Measurements from ENCODE around the gene EIF4H. TPM values are rescaled to one million over a fixed set of nuclear protein-coding genes. Genes with fewer than 3 reads are reported as not detected.

EIF4H gene
- total RNA-seq, 1 experiment from 2014 or later, result 384 TPM

GRCh38 chr7:74190259-74190658 lies 16.1 kb downstream of the EIF4H start (continued):
- no peak for TF ChIP-seq CTCF (IDR thresholded peaks at IDR 0.05 in 2 of 3, conservative IDR thresholded peaks at IDR 0.05 in 1 of 3; ENCODE audit: borderline replicate concordance in 1 of 3, insufficient read depth in 1 of 3, low read depth in 2 of 3, low read length in 2 of 3)
- TF ChIP-seq MAX (IDR thresholded peaks at IDR 0.05), result no peak

- peaks cover 63 to 71% of the 10 kb centered on the region in 2 experiments for H3K36me3 ChIP-seq (ENCODE audit: control insufficient read depth in 1 of 2, insufficient read depth in 2 of 2, low read length in 2 of 2)
- no peaks in the 10 kb centered on the region for H3K27me3 ChIP-seq (ENCODE audit: insufficient read depth, low read length)
- peaks cover 88% of the 10 kb centered on the region for H3K79me2 ChIP-seq (ENCODE audit: insufficient read depth, low read length)
- no peaks in the 10 kb centered on the region for H3K9me2 ChIP-seq (ENCODE audit: insufficient read depth)
- no peaks in the 10 kb centered on the region for H3K9me3 ChIP-seq (ENCODE audit: control insufficient read depth in 1 of 2, insufficient read depth in 1 of 2, low read depth in 1 of 2, low read length in 2 of 2)
- TF ChIP-seq ELF1 (IDR thresholded peaks at IDR 0.05; ENCODE audit: borderline replicate concordance, low read depth), result no peak
- TF ChIP-seq CEBPB (IDR thresholded peaks at IDR 0.05; ENCODE audit: low read depth), result no peak
- intact Hi-C loops (cut with micrococcal nuclease), result no loop called here
- peaks cover 17% of the 10 kb centered on the region; the same call in 1 of the 2 replicates for H4K20me1 ChIP-seq (ENCODE audit: insufficient read depth)
- H3K4me1 ChIP-seq (ENCODE audit: control insufficient read depth in 1 of 2, insufficient read depth in 2 of 2, low read length in 2 of 2), result peaks cover 0 to 16% of the 10 kb centered on the region in 2 experiments; a peak in 3 of 4 replicates
- RAD21 ChIA-PET (ENCODE audit: low non-redundant PET in 1 of 2, low total read pairs in 2 of 2, uncharacterized antibody in 2 of 2, unreplicated experiment in 2 of 2), result no interaction called here
- no peak overlapping the region for H2AFZ ChIP-seq (ENCODE audit: low read depth, low read length, poor library complexity, severe bottlenecking)
- CTCF ChIA-PET, result interaction anchor here (0.9 kb wide), 1 partner anchor 9 kb away, joined by 4 read pairs; no protein-coding TSS in a partner anchor
- POLR2A ChIA-PET, result no interaction called here
- no peak overlapping the region for H3K27ac ChIP-seq (ENCODE audit: low read depth, low read length)
- no peak overlapping the region for H3K9ac ChIP-seq (ENCODE audit: low read length)
- no peak for ATAC-seq
- no peak for DNase-seq (ENCODE audit: low read depth, low spot score)
- no peak overlapping the region for H3K4me2 ChIP-seq (ENCODE audit: low read length)
- H3K4me3 ChIP-seq (replicated peaks in 1 of 2; ENCODE audit: low read depth in 1 of 2, low read length in 2 of 2), result no peak overlapping the region
- TSS peak; percentile 6 for BruUV-seq (replicated peaks)
Measured at GRCh38 chr7:74191231-74191630, 17.1 kb downstream of the EIF4H start.

- intact Hi-C loops (cut with micrococcal nuclease), result no loop called here
- DNase-seq (ENCODE audit: low read depth, low spot score), result no peak
- Histone ChIP-seq H3K9me2 (ENCODE audit: insufficient read depth) (no peaks in the 10 kb centered on the region), H3K9me3 (ENCODE audit: control insufficient read depth in 1 of 2, insufficient read depth in 1 of 2, low read depth in 1 of 2, low read length in 2 of 2) (no peaks in the 10 kb centered on the region), H4K20me1 (ENCODE audit: insufficient read depth) (peaks cover 8% of the 10 kb centered on the region; the same call in 1 of the 2 replicates), H3K4me3 (replicated peaks in 1 of 2; ENCODE audit: low read depth in 1 of 2, low read length in 2 of 2) (no peak overlapping the region), H3K4me2 (ENCODE audit: low read length) (no peak overlapping the region), H3K27me3 (ENCODE audit: insufficient read depth, low read length) (no peaks in the 10 kb centered on the region), H2AFZ (ENCODE audit: low read depth, low read length, poor library complexity, severe bottlenecking) (no peak overlapping the region), H3K9ac (ENCODE audit: low read length) (no peak overlapping the region), H3K36me3 (ENCODE audit: control insufficient read depth in 1 of 2, insufficient read depth in 2 of 2, low read length in 2 of 2) (peaks cover 61 to 62% of the 10 kb centered on the region in 2 experiments), H3K79me2 (ENCODE audit: insufficient read depth, low read length) (peaks cover 70% of the 10 kb centered on the region), H3K27ac (ENCODE audit: low read depth, low read length) (no peak overlapping the region), H3K4me1 (ENCODE audit: control insufficient read depth in 1 of 2, insufficient read depth in 2 of 2, low read length in 2 of 2) (peaks cover 6 to 14% of the 10 kb centered on the region in 2 experiments)
- ChIA-PET POLR2A (no interaction called here), RAD21 (ENCODE audit: low non-redundant PET in 1 of 2, low total read pairs in 2 of 2, uncharacterized antibody in 2 of 2, unreplicated experiment in 2 of 2) (no interaction called here), CTCF (interaction anchor here (1.0 to 1.1 kb wide), 2 partner anchors 10 to 13 kb away, joined by 3 to 4 read pairs; no protein-coding TSS in a partner anchor)
- TF ChIP-seq YY1 (IDR thresholded peaks at IDR 0.05; ENCODE audit: extremely low read depth, insufficient replicate concordance, low read depth, low read length) (no peak), ZFX (IDR thresholded peaks at IDR 0.05) (no peak), ELF1 (IDR thresholded peaks at IDR 0.05; ENCODE audit: borderline replicate concordance, low read depth) (no peak), REST (IDR thresholded peaks at IDR 0.05; ENCODE audit: low read depth) (no peak), MAX (IDR thresholded peaks at IDR 0.05) (no peak), SP1 (IDR thresholded peaks at IDR 0.05; ENCODE audit: low read depth) (no peak), RAD21 (IDR thresholded peaks at IDR 0.05; ENCODE audit: low read depth) (no peak), FOSL1 (IDR thresholded peaks at IDR 0.05; ENCODE audit: low read depth) (no peak), CEBPB (IDR thresholded peaks at IDR 0.05; ENCODE audit: low read depth) (no peak)
- no peak for ATAC-seq
- BruUV-seq (replicated peaks), result no TSS peak
Measured at GRCh38 chr7:74193054-74193453, 18.9 kb downstream of the EIF4H start.

Data from HCT116 (cell line).